Nephron progenitor cell (in vitro differentiated cells): ENCODE data around the gene SLC16A10.

ENCODE experiments used
- DNase-seq: peaks from one replicate; pipeline ENCODE4 v3.0.0; 2021
- H3K27ac Mint-ChIP-seq: 2 replicates; pipeline ENCODE4 v1.8.0; 2021; ENCODE audit warnings: mild to moderate bottlenecking, moderate library complexity, mixed read lengths
- H3K27me3 Mint-ChIP-seq: 2 replicates; pipeline ENCODE4 v1.8.0; 2021; ENCODE audit warnings: mild to moderate bottlenecking, low read depth, mixed read lengths; ENCODE audit not compliant: poor library complexity
- H3K36me3 Mint-ChIP-seq: 2 replicates; pipeline ENCODE4 v1.8.0; 2021; ENCODE audit warnings: low read depth, mixed read lengths
- H3K4me1 Mint-ChIP-seq: 2 replicates; pipeline ENCODE4 v1.8.0; 2021; ENCODE audit warnings: mixed read lengths
- H3K4me3 Mint-ChIP-seq: 2 replicates; pipeline ENCODE4 v1.8.0; 2021; ENCODE audit warnings: mild to moderate bottlenecking, moderate library complexity, mixed read lengths
- H3K9me3 Mint-ChIP-seq: 2 replicates; pipeline ENCODE4 v1.8.0; 2021; ENCODE audit warnings: mild to moderate bottlenecking, moderate library complexity, mixed read lengths
- CTCF ChIP-seq: fragments of 200-600 bp; sonication (generic); IDR thresholded peaks from 2 replicates; pipeline ENCODE4 v1.5.0; 2021; ENCODE audit warnings: antibody characterized with exemption

Gene SLC16A10

GRCh38 chr6:111205502-111205901 lies 118.2 kb downstream of the SLC16A10 start:
- H3K4me1 Mint-ChIP-seq, result peaks cover 15% of the 10 kb centered on the region
- H3K4me3 Mint-ChIP-seq, result no peak overlapping the region
- no peaks in the 10 kb centered on the region for H3K36me3 Mint-ChIP-seq
- H3K9me3 Mint-ChIP-seq, result no peaks in the 10 kb centered on the region
- DNase-seq, result no peak
- H3K27me3 Mint-ChIP-seq, result no peaks in the 10 kb centered on the region
- H3K27ac Mint-ChIP-seq, result no peak overlapping the region
- TF ChIP-seq CTCF, result no peak

- H3K9me3 Mint-ChIP-seq, result no peaks in the 10 kb centered on the region
- TF ChIP-seq CTCF, result no peak
- no peak for DNase-seq
- no peak overlapping the region for H3K27ac Mint-ChIP-seq
- no peak overlapping the region for H3K4me3 Mint-ChIP-seq
- no peaks in the 10 kb centered on the region for H3K4me1 Mint-ChIP-seq
- H3K36me3 Mint-ChIP-seq, result no peaks in the 10 kb centered on the region
- no peaks in the 10 kb centered on the region for H3K27me3 Mint-ChIP-seq
Measured at GRCh38 chr6:111207141-111207858, 120.0 kb downstream of the SLC16A10 start.

GRCh38 chr6:111208933-111209332 lies 121.6 kb downstream of the SLC16A10 start:
- H3K27ac Mint-ChIP-seq, result no peak overlapping the region
- H3K4me1 Mint-ChIP-seq, result no peaks in the 10 kb centered on the region
- H3K4me3 Mint-ChIP-seq, result no peak overlapping the region
- H3K27me3 Mint-ChIP-seq, result no peaks in the 10 kb centered on the region
- DNase-seq, result no peak
- H3K9me3 Mint-ChIP-seq, result no peaks in the 10 kb centered on the region
- H3K36me3 Mint-ChIP-seq, result no peaks in the 10 kb centered on the region
- TF ChIP-seq CTCF, result no peak

GRCh38 chr6:111210194-111210728 lies 123.0 kb downstream of the SLC16A10 start:
- Mint-ChIP-seq H3K27me3 (no peaks in the 10 kb centered on the region), H3K4me3 (no peak overlapping the region)
- peak; percentile 13 for DNase-seq

GRCh38 chr6:111211411-111212030 lies 124.2 kb downstream of the SLC16A10 start:
- no peak overlapping the region for H3K27ac Mint-ChIP-seq
- DNase-seq, result no peak
- no peaks in the 10 kb centered on the region for H3K27me3 Mint-ChIP-seq
- no peaks in the 10 kb centered on the region for H3K9me3 Mint-ChIP-seq
- TF ChIP-seq CTCF, result no peak
- no peak overlapping the region for H3K4me3 Mint-ChIP-seq
- no peaks in the 10 kb centered on the region for H3K4me1 Mint-ChIP-seq
- H3K36me3 Mint-ChIP-seq, result no peaks in the 10 kb centered on the region

More at GRCh38 chr6:111210194-111210728, 123.0 kb downstream of the SLC16A10 start:
- Mint-ChIP-seq H3K9me3 (no peaks in the 10 kb centered on the region), H3K27ac (peak overlapping the region; percentile 58), H3K36me3 (no peaks in the 10 kb centered on the region), H3K4me1 (no peaks in the 10 kb centered on the region)
- peak; percentile 72 for TF ChIP-seq CTCF

GRCh38 chr6:111212625-111213024 lies 125.3 kb downstream of the SLC16A10 start:
- Mint-ChIP-seq H3K4me1 (no peaks in the 10 kb centered on the region), H3K4me3 (no peak overlapping the region), H3K27ac (no peak overlapping the region), H3K27me3 (no peaks in the 10 kb centered on the region), H3K36me3 (no peaks in the 10 kb centered on the region), H3K9me3 (no peaks in the 10 kb centered on the region)
- DNase-seq, result no peak
- TF ChIP-seq CTCF, result no peak
